Measurements from ENCODE around the gene ROR1.

GRCh38 chr1:63863145-63863544 lies 89.3 kb downstream of the ROR1 start:
- TF ChIP-seq, protein P1, sequence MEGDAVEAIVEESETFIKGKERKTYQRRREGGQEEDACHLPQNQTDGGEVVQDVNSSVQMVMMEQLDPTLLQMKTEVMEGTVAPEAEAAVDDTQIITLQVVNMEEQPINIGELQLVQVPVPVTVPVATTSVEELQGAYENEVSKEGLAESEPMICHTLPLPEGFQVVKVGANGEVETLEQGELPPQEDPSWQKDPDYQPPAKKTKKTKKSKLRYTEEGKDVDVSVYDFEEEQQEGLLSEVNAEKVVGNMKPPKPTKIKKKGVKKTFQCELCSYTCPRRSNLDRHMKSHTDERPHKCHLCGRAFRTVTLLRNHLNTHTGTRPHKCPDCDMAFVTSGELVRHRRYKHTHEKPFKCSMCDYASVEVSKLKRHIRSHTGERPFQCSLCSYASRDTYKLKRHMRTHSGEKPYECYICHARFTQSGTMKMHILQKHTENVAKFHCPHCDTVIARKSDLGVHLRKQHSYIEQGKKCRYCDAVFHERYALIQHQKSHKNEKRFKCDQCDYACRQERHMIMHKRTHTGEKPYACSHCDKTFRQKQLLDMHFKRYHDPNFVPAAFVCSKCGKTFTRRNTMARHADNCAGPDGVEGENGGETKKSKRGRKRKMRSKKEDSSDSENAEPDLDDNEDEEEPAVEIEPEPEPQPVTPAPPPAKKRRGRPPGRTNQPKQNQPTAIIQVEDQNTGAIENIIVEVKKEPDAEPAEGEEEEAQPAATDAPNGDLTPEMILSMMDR (IDR thresholded peaks at IDR 0.05): no peak
- TF ChIP-seq POLR2A (IDR thresholded peaks at IDR 0.05): no peak

Measured in thyroid gland (tissue), 4 donors.